Colonic mucosa (tissue), 4 donors: ENCODE measurements around the gene PHTF2. TPM values are rescaled to one million over a fixed set of nuclear protein-coding genes. Genes with fewer than 3 reads are reported as not detected.
"Not testable (repeated sequence)": the region's sequence is repeated elsewhere in the genome, so short reads cannot be mapped to it uniquely, and the experiment has no call there.

ENCODE experiments used
- DNase-seq: peaks from one replicate; pipeline ENCODE4 v3.0.0-alpha.2; 2020
- H3K27ac ChIP-seq: fragments of 200-600 bp; one replicate; pipeline ENCODE4 v1.8.0; 2021
- H3K27me3 ChIP-seq: fragments of 200-600 bp; one replicate; pipeline ENCODE4 v1.8.0; 2021
- H3K36me3 ChIP-seq: fragments of 200-600 bp; one replicate; pipeline ENCODE4 v1.8.0; 2021
- H3K4me1 ChIP-seq: fragments of 200-600 bp; one replicate; pipeline ENCODE4 v1.8.0; 2021; ENCODE audit warnings: mild to moderate bottlenecking
- H3K4me3 ChIP-seq: fragments of 200-600 bp; one replicate; pipeline ENCODE4 v1.8.0; 2021
- H3K9ac ChIP-seq, 2 donors: one replicate each; pipeline ENCODE4 v1.7.0; 2013; ENCODE audit warnings: control low read depth in 2 of 2, low read depth in 2 of 2, low read length in 2 of 2
- H3K9me3 ChIP-seq: fragments of 200-600 bp; one replicate; pipeline ENCODE4 v1.8.0; 2021
- intact Hi-C: fragments of 100-400 bp; cut with DNase I; formaldehyde crosslinking; loops from one replicate; pipeline ENCODE4 v1.14.1; 2022
- total RNA-seq, 2 donors: library from RNA; stranded (reverse); fragmentation: NEBNext Ultra II Directional in 1 of 2; extraction: Animal tissue kit (Norgen Biotek cat#: 25700) in 1 of 2; gene quantifications; one replicate each; pipeline ENCODE4 v1.2.1, GENCODE V29; 2021
- TF ChIP-seq, protein P1 (sequence below): fragments of 200-600 bp; IDR thresholded peaks from one replicate; pipeline ENCODE4 v1.8.0; 2022; ENCODE audit warnings: antibody characterized with exemption, mild to moderate bottlenecking
- donor health status: healthy.
- donor health status: DM: no; HTN: no; CAD: no.
- donor health status: DM: no; HTN: no; CAD: no.

The PHTF2 gene
- total RNA-seq, 2 donors from 2014 or later, result 9.7 to 13.9 TPM

DNA sequence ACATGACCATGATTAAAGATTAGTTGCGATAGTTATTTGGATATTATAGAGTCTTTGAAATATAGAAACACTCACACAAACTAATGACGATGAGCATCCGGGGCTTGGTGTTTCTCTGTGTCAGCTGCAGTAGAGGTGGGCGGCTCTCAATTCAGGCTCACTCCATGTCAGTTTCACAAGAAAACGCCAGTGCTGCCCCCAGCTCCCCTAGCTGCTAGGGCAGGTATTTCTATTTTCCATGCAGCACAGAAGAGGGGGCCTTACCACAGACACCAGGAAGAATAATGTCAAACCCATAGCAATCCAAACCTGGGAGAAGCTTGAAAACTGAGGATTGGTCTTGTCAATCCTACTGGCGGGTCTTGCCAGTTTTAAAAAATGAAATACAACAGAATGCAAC lies 197.1 kb downstream of the PHTF2 start:
- Histone ChIP-seq H3K4me1 (no peaks in the 10 kb centered on the region), H3K27ac (no peak overlapping the region), H3K4me3 (no peak overlapping the region), H3K9me3 (no peaks in the 10 kb centered on the region), H3K27me3 (no peaks in the 10 kb centered on the region), H3K36me3 (no peaks in the 10 kb centered on the region), H3K9ac (no peak overlapping the region)
- intact Hi-C loops, result no loop called here
- TF ChIP-seq, protein P1, sequence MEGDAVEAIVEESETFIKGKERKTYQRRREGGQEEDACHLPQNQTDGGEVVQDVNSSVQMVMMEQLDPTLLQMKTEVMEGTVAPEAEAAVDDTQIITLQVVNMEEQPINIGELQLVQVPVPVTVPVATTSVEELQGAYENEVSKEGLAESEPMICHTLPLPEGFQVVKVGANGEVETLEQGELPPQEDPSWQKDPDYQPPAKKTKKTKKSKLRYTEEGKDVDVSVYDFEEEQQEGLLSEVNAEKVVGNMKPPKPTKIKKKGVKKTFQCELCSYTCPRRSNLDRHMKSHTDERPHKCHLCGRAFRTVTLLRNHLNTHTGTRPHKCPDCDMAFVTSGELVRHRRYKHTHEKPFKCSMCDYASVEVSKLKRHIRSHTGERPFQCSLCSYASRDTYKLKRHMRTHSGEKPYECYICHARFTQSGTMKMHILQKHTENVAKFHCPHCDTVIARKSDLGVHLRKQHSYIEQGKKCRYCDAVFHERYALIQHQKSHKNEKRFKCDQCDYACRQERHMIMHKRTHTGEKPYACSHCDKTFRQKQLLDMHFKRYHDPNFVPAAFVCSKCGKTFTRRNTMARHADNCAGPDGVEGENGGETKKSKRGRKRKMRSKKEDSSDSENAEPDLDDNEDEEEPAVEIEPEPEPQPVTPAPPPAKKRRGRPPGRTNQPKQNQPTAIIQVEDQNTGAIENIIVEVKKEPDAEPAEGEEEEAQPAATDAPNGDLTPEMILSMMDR, result no peak
- no peak for DNase-seq

DNA sequence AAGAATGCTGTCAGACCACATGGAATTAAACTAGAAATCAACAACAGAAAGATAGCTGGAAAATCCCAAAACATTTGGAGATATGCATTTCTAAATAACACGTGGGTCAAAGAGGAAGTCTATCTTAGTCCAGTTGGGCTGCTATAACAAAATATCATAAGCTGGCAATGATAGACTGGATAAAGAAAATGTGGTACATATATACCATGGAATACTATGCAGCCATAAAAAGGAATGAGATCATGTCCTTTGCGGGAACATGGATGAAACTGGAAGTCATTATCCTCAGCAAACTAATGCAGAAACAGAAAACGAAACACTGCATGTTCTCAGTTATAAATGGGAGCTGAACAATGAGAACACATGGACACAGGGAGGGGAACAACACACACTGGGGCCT lies 200.6 kb downstream of the PHTF2 start:
- DNase-seq, H3K9me3 ChIP-seq, intact Hi-C loops, H3K27me3 ChIP-seq, H3K27ac ChIP-seq, H3K9ac ChIP-seq, H3K4me1 ChIP-seq, H3K4me3 ChIP-seq, H3K36me3 ChIP-seq: not testable (repeated sequence)

DNA sequence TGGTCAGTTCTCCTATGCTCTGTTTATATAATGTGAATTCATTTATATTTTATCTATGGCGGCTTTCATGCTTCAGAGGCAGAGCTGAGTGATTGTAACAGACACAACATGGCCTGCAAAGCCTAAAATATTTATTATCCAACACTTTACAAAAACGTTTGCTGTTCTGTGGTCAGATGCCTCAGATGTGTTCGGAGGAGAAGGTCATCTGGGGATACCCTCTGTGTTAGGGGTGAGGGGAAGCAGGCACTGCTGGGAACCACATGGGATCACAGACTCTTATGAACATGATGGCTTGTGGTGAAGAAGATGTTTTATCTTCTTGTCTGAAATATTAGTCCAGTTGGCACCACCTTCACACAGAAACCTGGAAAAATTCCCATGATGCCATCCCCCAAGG lies 203.4 kb downstream of the PHTF2 start:
- no peak for DNase-seq
- H3K27ac ChIP-seq, result no peak overlapping the region
- TF ChIP-seq, protein P1, result no peak
- H3K36me3 ChIP-seq, result no peaks in the 10 kb centered on the region
- no peaks in the 10 kb centered on the region for H3K9me3 ChIP-seq
- H3K4me3 ChIP-seq, result no peak overlapping the region
- no peak overlapping the region for H3K9ac ChIP-seq
- intact Hi-C loops, result no loop called here
- no peaks in the 10 kb centered on the region for H3K27me3 ChIP-seq
- H3K4me1 ChIP-seq, result no peaks in the 10 kb centered on the region

GRCh38 chr7:78002715-78003114 lies 204.1 kb downstream of the PHTF2 start:
- Histone ChIP-seq H3K4me3 (no peak overlapping the region), H3K36me3 (no peaks in the 10 kb centered on the region), H3K9me3 (no peaks in the 10 kb centered on the region), H3K27ac (no peak overlapping the region), H3K27me3 (no peaks in the 10 kb centered on the region), H3K9ac (no peak overlapping the region), H3K4me1 (no peaks in the 10 kb centered on the region)
- intact Hi-C loops, result no loop called here
- no peak for DNase-seq
- TF ChIP-seq, protein P1, result no peak

DNA sequence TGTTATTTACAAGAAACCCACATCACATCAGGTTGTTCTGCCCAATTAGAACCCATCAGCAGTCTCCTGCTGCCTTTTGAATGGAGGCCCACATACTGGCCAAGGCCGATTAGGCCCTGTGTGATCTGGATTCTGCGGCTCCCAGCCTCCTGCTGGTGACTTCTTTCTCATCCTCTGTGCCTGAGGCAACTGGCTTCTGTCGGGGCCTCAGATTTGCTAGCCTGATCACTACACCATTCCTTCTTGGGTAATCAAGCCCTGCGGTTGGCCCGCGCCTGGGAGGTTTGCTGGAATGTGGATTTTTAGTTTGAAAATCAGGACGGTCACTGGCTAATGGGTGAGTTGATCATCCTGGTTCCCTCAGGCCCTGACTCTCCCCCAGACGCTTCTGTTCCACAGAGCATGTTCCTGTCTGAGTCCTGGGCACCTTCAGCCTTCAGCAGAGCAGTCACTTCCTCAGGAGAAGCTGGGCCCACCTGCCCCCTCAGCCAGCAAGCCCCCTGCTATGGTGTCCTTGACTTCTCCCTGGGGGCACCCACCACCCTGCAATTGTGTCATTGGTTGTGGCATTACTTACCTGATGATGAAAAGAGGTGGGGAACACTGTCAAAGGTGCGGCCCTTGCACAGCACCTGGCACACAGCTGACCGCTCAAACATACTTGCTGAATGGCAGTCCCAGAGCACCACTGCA lies 207.6 kb downstream of the PHTF2 start:
- no peaks in the 10 kb centered on the region for H3K27me3 ChIP-seq
- no peaks in the 10 kb centered on the region for H3K36me3 ChIP-seq
- TF ChIP-seq, protein P1, result no peak
- no peaks in the 10 kb centered on the region for H3K9me3 ChIP-seq
- H3K4me1 ChIP-seq, result no peaks in the 10 kb centered on the region
- DNase-seq, result no peak
- intact Hi-C loops, result no loop called here
- no peak overlapping the region for H3K9ac ChIP-seq
- H3K27ac ChIP-seq, result no peak overlapping the region
- H3K4me3 ChIP-seq, result no peak overlapping the region

Other genes starting within 250 kb of the PHTF2 start
- gene RSBN1L, start 102.3 kb upstream of the PHTF2 start, total RNA-seq, result 10 to 100 TPM; 20.1 to 25.5 TPM
- gene TMEM60, start 339 bp upstream of the PHTF2 start, total RNA-seq, result 10 to 100 TPM; 12.6 to 19.8 TPM